Caco-2 (cell line): ENCODE measurements around the gene PLCG1. TPM values are rescaled to one million over a fixed set of nuclear protein-coding genes. Genes with fewer than 3 reads are reported as not detected.

Experiments
- BruUV-seq: library from RNA; stranded (reverse); fragments of 400-500 nt; replicated peaks from 2 replicates; lab custom pipeline; 2021; lab: Mats Ljungman, UMichigan
- CTCF ChIA-PET: fragments of 300-600 bp; sonication (Branson Sonifier 250); formaldehyde crosslinking; loops from one replicate; lab custom pipeline; 2022; ENCODE audit warnings: antibody characterized with exemption; lab: Charles Lee
- POLR2A ChIA-PET: fragments of 300-600 bp; sonication (Branson Sonifier 250); formaldehyde crosslinking; loops from one replicate; lab custom pipeline; 2022; ENCODE audit warnings: antibody characterized with exemption; lab: Charles Lee
- DNase-seq, 2 experiments: peaks; one replicate each; pipeline versions ENCODE4 v3.0.0 to v3.0.0-alpha.2; 2020 to 2022
- H3K27me3 ChIP-seq: replicated peaks from 2 replicates; pipeline ENCODE4 v1.6.0; 2011; ENCODE audit warnings: low read length; ENCODE audit not compliant: control insufficient read depth, insufficient read depth
- H3K36me3 ChIP-seq: 2 replicates; pipeline ENCODE4 v1.5.1; 2011; ENCODE audit warnings: low read length; ENCODE audit not compliant: control insufficient read depth, insufficient read depth
- H3K4me1 ChIP-seq: fragments of 250-450 bp; sonication (Bioruptor Pico); 2 replicates; pipeline ENCODE4 v1.5.1; 2020; ENCODE audit warnings: mild to moderate bottlenecking
- H3K4me3 ChIP-seq: 2 replicates; pipeline ENCODE4 v1.5.1; 2011; ENCODE audit warnings: low read depth, mild to moderate bottlenecking, control low read depth, low read length
- H3K9me3 ChIP-seq: fragments of 250-450 bp; sonication (Bioruptor Pico); 2 replicates; pipeline ENCODE4 v1.5.1; 2020; ENCODE audit warnings: mild to moderate bottlenecking, moderate library complexity
- H3K27ac Mint-ChIP-seq: one replicate; pipeline ENCODE4 v1.8.0; 2022; ENCODE audit warnings: mixed read lengths; ENCODE audit not compliant: unreplicated experiment
- H3K27me3 Mint-ChIP-seq: one replicate; pipeline ENCODE4 v1.8.0; 2022; ENCODE audit warnings: mixed read lengths; ENCODE audit not compliant: insufficient read depth, unreplicated experiment
- H3K36me3 Mint-ChIP-seq: one replicate; pipeline ENCODE4 v1.8.0; 2022; ENCODE audit warnings: mild to moderate bottlenecking, mixed read lengths; ENCODE audit not compliant: insufficient read depth, unreplicated experiment
- H3K4me1 Mint-ChIP-seq: one replicate; pipeline ENCODE4 v1.8.0; 2022; ENCODE audit warnings: low read depth, mixed read lengths; ENCODE audit not compliant: unreplicated experiment
- H3K4me3 Mint-ChIP-seq: one replicate; pipeline ENCODE4 v1.8.0; 2022; ENCODE audit warnings: mild to moderate bottlenecking, moderate library complexity, mixed read lengths; ENCODE audit not compliant: unreplicated experiment
- H3K9me3 Mint-ChIP-seq: one replicate; pipeline ENCODE4 v1.8.0; 2022; ENCODE audit warnings: mixed read lengths; ENCODE audit not compliant: unreplicated experiment
- intact Hi-C: fragments of 100-400 bp; cut with micrococcal nuclease; formaldehyde crosslinking; loops from one replicate; pipeline ENCODE4 v1.10.0; 2022; ENCODE audit not compliant: unreplicated experiment
- total RNA-seq: library from RNA; stranded (reverse); gene quantifications from 2 replicates; pipeline ENCODE4 v1.2.3, GENCODE V29; 2022
- TF ChIP-seq, protein P1 (sequence below), 2 experiments: fragments of 200-600 bp in 1 of 2; IDR thresholded peaks; 1 replicate in 1 of 2; 2 replicates in 1 of 2; pipeline versions ENCODE4 v1.5.1 to v1.8.0; 2011 to 2022; ENCODE audit warnings: antibody characterized with exemption in 1 of 2, control low read depth in 1 of 2, inconsistent platforms in 1 of 2, low read depth in 1 of 2, low read length in 1 of 2, mild to moderate bottlenecking in 1 of 2, moderate library complexity in 1 of 2; ENCODE audit not compliant: insufficient read depth in 1 of 2, severe bottlenecking in 1 of 2, unreplicated experiment in 1 of 2

PLCG1 gene
- total RNA-seq, 1 experiment from 2014 or later: 196 TPM

DNA sequence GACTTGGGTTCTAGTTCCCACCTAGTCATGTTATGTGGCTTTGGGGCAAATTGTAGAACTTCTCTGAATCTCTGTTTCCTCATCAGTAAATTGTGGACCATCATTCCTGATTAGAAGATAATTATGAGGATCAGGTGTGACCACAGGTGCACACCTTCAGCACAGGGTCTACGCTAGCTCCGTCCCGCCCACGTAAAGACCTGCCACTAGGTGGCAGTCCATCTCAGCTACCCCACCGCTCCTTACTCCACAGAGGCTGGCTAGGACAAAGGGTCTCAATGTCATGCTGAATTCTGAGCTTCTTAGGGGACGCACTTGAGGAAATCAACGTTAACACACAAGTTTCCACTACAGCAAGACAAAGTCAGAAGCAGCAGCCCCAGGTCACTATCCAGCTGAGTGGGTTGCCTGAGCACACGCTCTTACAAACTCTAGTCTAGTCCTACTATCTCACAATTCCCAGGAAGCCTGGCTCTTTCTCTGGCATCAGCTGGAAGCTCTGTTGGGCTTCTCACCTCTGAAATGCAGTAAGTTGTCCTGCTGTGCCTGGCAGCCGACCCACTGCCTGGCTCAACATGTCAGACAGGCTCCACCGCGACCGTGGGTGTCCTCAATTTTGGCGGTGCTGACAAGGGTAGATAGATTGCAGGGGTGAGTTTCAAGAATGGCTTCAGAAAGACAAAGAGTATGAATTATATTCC is 2.0 kb upstream of the PLCG1 start:
- peak overlapping the region; percentile 82 for H3K27ac Mint-ChIP-seq

DNA sequence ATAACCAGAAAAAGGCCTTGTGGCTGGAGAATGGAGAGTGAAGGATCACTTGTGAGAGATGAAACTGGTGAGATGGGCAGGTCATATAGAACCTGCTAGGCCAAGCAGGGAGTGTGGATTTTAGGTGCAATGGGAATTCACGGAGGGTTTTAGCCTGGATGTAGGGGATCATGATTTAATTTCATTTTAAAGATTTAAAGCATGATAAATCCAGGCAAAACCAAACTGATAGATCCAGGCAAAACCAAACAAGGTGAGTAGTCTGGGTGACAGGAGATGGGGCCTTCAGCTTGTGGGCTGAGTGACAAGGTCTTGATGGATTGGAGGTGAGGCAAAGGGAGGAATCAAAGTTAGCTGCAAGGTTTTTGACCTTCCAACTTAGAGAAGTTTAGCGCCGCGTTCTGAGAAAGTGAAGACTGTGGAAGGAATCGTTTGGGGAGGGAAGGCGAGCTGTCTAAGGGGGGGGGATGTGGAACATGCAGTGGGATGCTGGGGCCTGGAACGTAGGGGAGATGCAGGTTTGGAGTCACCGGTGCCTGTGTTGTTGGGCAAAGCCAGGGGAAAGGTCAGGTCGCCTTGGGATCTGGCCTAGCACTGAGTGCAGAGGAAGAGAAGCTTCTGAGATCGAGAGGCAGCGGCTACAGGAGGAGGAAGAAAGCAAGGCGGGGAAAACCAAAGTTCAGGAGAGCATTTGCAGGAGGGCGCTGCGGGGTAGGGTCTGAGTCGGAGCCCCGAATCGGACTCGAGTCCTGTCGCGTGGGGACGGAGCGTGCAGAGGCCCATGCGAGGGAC is 1.3 kb upstream of the PLCG1 start:
- ChIA-PET POLR2A (interaction anchor here (0.6 to 0.9 kb wide), 2 partner anchors 205 to 567 kb away, joined by 3 to 4 read pairs; partner anchors contain the start of gene LPIN3), CTCF (interaction anchor here (0.6 to 4.0 kb wide), 27 partner anchors 8 to 1086 kb away, joined by 3 to 83 read pairs (median 5); partner anchors contain the start of genes LPIN3 and ZHX3)
- Mint-ChIP-seq H3K27ac (peak overlapping the region; percentile 82), H3K27me3 (no peaks in the 10 kb centered on the region), H3K9me3 (no peaks in the 10 kb centered on the region), H3K4me1 (peaks cover 21% of the 10 kb centered on the region), H3K4me3 (peak overlapping the region; percentile 83), H3K36me3 (peaks cover 59% of the 10 kb centered on the region)
- H3K36me3 ChIP-seq: 0 out of 2 replicates have a peak, but pooled peaks cover 2% of the 10 kb centered on the region
- DNase-seq: no peak
- intact Hi-C loops: loop anchor here (1.0 to 10.0 kb wide), 7 partner anchors 25 to 204 kb away; partner anchors contain the start of genes LPIN3, TOP1 and ZHX3
- peaks cover 17% of the 10 kb centered on the region for H3K4me1 ChIP-seq
- TSS peak; percentile 46 for BruUV-seq
- no peaks in the 10 kb centered on the region for H3K27me3 ChIP-seq
- peak overlapping the region; percentile 96 for H3K4me3 ChIP-seq
- TF ChIP-seq, protein P1, sequence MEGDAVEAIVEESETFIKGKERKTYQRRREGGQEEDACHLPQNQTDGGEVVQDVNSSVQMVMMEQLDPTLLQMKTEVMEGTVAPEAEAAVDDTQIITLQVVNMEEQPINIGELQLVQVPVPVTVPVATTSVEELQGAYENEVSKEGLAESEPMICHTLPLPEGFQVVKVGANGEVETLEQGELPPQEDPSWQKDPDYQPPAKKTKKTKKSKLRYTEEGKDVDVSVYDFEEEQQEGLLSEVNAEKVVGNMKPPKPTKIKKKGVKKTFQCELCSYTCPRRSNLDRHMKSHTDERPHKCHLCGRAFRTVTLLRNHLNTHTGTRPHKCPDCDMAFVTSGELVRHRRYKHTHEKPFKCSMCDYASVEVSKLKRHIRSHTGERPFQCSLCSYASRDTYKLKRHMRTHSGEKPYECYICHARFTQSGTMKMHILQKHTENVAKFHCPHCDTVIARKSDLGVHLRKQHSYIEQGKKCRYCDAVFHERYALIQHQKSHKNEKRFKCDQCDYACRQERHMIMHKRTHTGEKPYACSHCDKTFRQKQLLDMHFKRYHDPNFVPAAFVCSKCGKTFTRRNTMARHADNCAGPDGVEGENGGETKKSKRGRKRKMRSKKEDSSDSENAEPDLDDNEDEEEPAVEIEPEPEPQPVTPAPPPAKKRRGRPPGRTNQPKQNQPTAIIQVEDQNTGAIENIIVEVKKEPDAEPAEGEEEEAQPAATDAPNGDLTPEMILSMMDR (IDR thresholded peaks at IDR 0.05; ENCODE audit: insufficient read depth in 1 of 2, low read depth in 1 of 2, low read length in 1 of 2, severe bottlenecking in 1 of 2, unreplicated experiment in 1 of 2): peak in 1 of 2 experiments; percentile 19
- H3K9me3 ChIP-seq: no peaks in the 10 kb centered on the region

More for the DNA sequence above, 2.0 kb upstream of the PLCG1 start:
- peak; percentile 78 to 85 for DNase-seq
- H3K4me1 Mint-ChIP-seq: peaks cover 21% of the 10 kb centered on the region
- H3K4me3 Mint-ChIP-seq: peak overlapping the region; percentile 83
- no peaks in the 10 kb centered on the region for H3K27me3 Mint-ChIP-seq
- Histone ChIP-seq H3K27me3 (no peaks in the 10 kb centered on the region), H3K4me1 (peaks cover 17% of the 10 kb centered on the region), H3K36me3 (0 out of 2 replicates have a peak, but pooled peaks cover 1% of the 10 kb centered on the region), H3K4me3 (no peak overlapping the region), H3K9me3 (no peaks in the 10 kb centered on the region)
- H3K9me3 Mint-ChIP-seq: no peaks in the 10 kb centered on the region
- peaks cover 66% of the 10 kb centered on the region for H3K36me3 Mint-ChIP-seq
- BruUV-seq: no TSS peak
- intact Hi-C loops: loop anchor here (1.0 to 10.0 kb wide), 4 partner anchors 61 to 205 kb away; partner anchors contain the start of gene LPIN3
- CTCF ChIA-PET: interaction anchor here (0.6 to 4.0 kb wide), 35 partner anchors 8 to 1087 kb away, joined by 3 to 83 read pairs (median 5); partner anchors contain the start of genes LPIN3 and ZHX3
- POLR2A ChIA-PET: interaction anchor here (0.6 kb wide), 1 partner anchor 568 kb away, joined by 3 read pairs; no protein-coding TSS in a partner anchor
- TF ChIP-seq, protein P1 (IDR thresholded peaks at IDR 0.05; ENCODE audit: insufficient read depth in 1 of 2, low read depth in 1 of 2, low read length in 1 of 2, severe bottlenecking in 1 of 2, unreplicated experiment in 1 of 2): peak; percentile 97 to 98
